GM23338 (cell line): ENCODE measurements around the gene OSBPL6. TPM values are rescaled to one million over a fixed set of nuclear protein-coding genes. Genes with fewer than 3 reads are reported as not detected.

Source experiments
- ATAC-seq: fragments of 200-7000 bp; cut with Tn5 transposase; 3 replicates; pipeline ENCODE4 v1.9.1; 2020
- DNase-seq: peaks from one replicate; pipeline ENCODE4 v3.0.0-alpha.2; 2015; ENCODE audit warnings: low spot score
- H2AFZ ChIP-seq: fragments of 200-600 bp; sonication (generic); 2 replicates; pipeline ENCODE4 v1.8.0; 2016; ENCODE audit warnings: antibody characterized with exemption, mild to moderate bottlenecking, moderate library complexity
- H3F3A ChIP-seq: fragments of 200-600 bp; sonication (generic); replicated peaks from 2 replicates; pipeline ENCODE4 v1.8.0; 2017; ENCODE audit warnings: antibody characterized with exemption, mixed run types, low read depth
- H3K27ac ChIP-seq: fragments of 200-600 bp; sonication (generic); 2 replicates; pipeline ENCODE4 v1.6.1; 2016; ENCODE audit warnings: low read depth
- H3K27me3 ChIP-seq: fragments of 200-600 bp; sonication (generic); 2 replicates; pipeline ENCODE4 v1.8.0; 2016; ENCODE audit warnings: mild to moderate bottlenecking, mixed run types, moderate library complexity; ENCODE audit not compliant: insufficient read depth
- H3K36me3 ChIP-seq: fragments of 200-600 bp; sonication (generic); 2 replicates; pipeline ENCODE4 v1.8.0; 2016; ENCODE audit warnings: mild to moderate bottlenecking; ENCODE audit not compliant: insufficient read depth
- H3K4me1 ChIP-seq: fragments of 200-600 bp; sonication (generic); 2 replicates; pipeline ENCODE4 v1.8.0; 2016; ENCODE audit warnings: mild to moderate bottlenecking, moderate library complexity; ENCODE audit not compliant: insufficient read depth
- H3K4me2 ChIP-seq: fragments of 200-600 bp; sonication (generic); 2 replicates; pipeline ENCODE4 v1.7.1; 2017; ENCODE audit warnings: mixed run types
- H3K4me3 ChIP-seq: fragments of 200-600 bp; sonication (generic); 2 replicates; pipeline ENCODE4 v1.6.1; 2016; ENCODE audit warnings: mixed run types
- H3K79me2 ChIP-seq: fragments of 200-600 bp; sonication (generic); replicated peaks from 2 replicates; pipeline ENCODE4 v1.8.0; 2017; ENCODE audit warnings: mild to moderate bottlenecking; ENCODE audit not compliant: insufficient read depth
- H3K9me2 ChIP-seq: fragments of 200-600 bp; sonication (generic); 2 replicates; pipeline ENCODE4 v1.8.0; 2017; ENCODE audit not compliant: insufficient read depth
- H4K20me1 ChIP-seq: fragments of 200-600 bp; sonication (generic); replicated peaks from 2 replicates; pipeline ENCODE4 v1.8.0; 2017; ENCODE audit warnings: mild to moderate bottlenecking; ENCODE audit not compliant: insufficient read depth
- H3K27ac Mint-ChIP-seq: 2 replicates; pipeline ENCODE4 v1.8.0; 2020; ENCODE audit warnings: inconsistent platforms, mild to moderate bottlenecking, moderate library complexity, mixed read lengths
- H3K27me3 Mint-ChIP-seq: 3 replicates; pipeline ENCODE4 v1.8.0; 2022; ENCODE audit warnings: low read depth, mild to moderate bottlenecking, moderate library complexity, mixed read lengths, inconsistent platforms; ENCODE audit not compliant: insufficient read depth, poor library complexity
- H3K36me3 Mint-ChIP-seq: 3 replicates; pipeline ENCODE4 v1.8.0; 2021; ENCODE audit warnings: low read depth, mild to moderate bottlenecking, inconsistent platforms, moderate library complexity, mixed read lengths
- H3K4me1 Mint-ChIP-seq: 3 replicates; pipeline ENCODE4 v1.8.0; 2020; ENCODE audit warnings: mild to moderate bottlenecking, inconsistent platforms, mixed read lengths
- H3K4me3 Mint-ChIP-seq: 3 replicates; pipeline ENCODE4 v1.8.0; 2021; ENCODE audit warnings: moderate library complexity, mild to moderate bottlenecking, inconsistent platforms, mixed read lengths
- H3K9me3 Mint-ChIP-seq: 3 replicates; pipeline ENCODE4 v1.8.0; 2020; ENCODE audit warnings: moderate library complexity, mild to moderate bottlenecking, inconsistent platforms, mixed read lengths
- ETS1 ChIP-seq: IDR thresholded peaks from 2 replicates; pipeline ENCODE4 v1.6.1; 2016; ENCODE audit warnings: antibody characterized with exemption
- NANOG ChIP-seq: IDR thresholded peaks from 2 replicates; pipeline ENCODE4 v1.6.1; 2016; ENCODE audit warnings: antibody characterized with exemption, borderline replicate concordance
- ZNF462 ChIP-seq: fragments of 250-450 bp; sonication (Bioruptor Pico); IDR thresholded peaks from 2 replicates; pipeline ENCODE4 v1.5.0; 2020; ENCODE audit warnings: mild to moderate bottlenecking, moderate library complexity
- polyA plus RNA-seq: library from polyadenylated mRNA; unstranded; fragments of >200 nt; fragmentation: Nextera tagmentation; extraction: Ambion mirVana; gene quantifications from 2 replicates; pipeline ENCODE4 v1.2.1, GENCODE V29; 2016
- total RNA-seq: library from RNA; depleted of rRNA; stranded (reverse); fragments of >200 nt; shearing (Covaris generic); gene quantifications from 2 replicates; pipeline ENCODE4 v1.2.3, GENCODE V29; 2014

OSBPL6 gene
- total and polyA plus RNA-seq, 2 experiments from 2014 or later = 6.0 to 8.5 TPM

- TF ChIP-seq ZNF462 (CRISPR knock-in tag) = no peak
Observed at GRCh38 chr2:178211460-178211859, 17.1 kb downstream of the OSBPL6 start (continued).

- peaks cover 63% of the 10 kb centered on the region for H3K27me3 Mint-ChIP-seq
Observed at GRCh38 chr2:178211943-178212342, 17.6 kb downstream of the OSBPL6 start.

More at GRCh38 chr2:178211943-178212342, 17.6 kb downstream of the OSBPL6 start:
- H3K9me3 Mint-ChIP-seq = no peaks in the 10 kb centered on the region; the same call in 2 of the 3 replicates
- H3K27me3 ChIP-seq = peaks cover 54% of the 10 kb centered on the region
- H3K4me3 ChIP-seq = peak overlapping the region; percentile 29
- peak overlapping the region; percentile 57 for H3K4me2 ChIP-seq
- peaks cover 1% of the 10 kb centered on the region; the same call in 2 of the 3 replicates for H3K36me3 Mint-ChIP-seq
- H2AFZ ChIP-seq = no peak overlapping the region
- ATAC-seq (peak; percentile 99), DNase-seq (peak; percentile 93)
- no peak for TF ChIP-seq ETS1
- peak; percentile 66; the same call in 1 of the 2 replicates for TF ChIP-seq NANOG
- H4K20me1 ChIP-seq = peaks cover 23% of the 10 kb centered on the region
- no peaks in the 10 kb centered on the region for H3K36me3 ChIP-seq
- H3F3A ChIP-seq = no peaks in the 10 kb centered on the region; the same call in 1 of the 2 replicates
- peak overlapping the region; percentile 4 for H3K4me3 Mint-ChIP-seq
- no peaks in the 10 kb centered on the region for H3K9me2 ChIP-seq
- peaks cover 26% of the 10 kb centered on the region for H3K4me1 ChIP-seq
- H3K4me1 Mint-ChIP-seq = peaks cover 45% of the 10 kb centered on the region
- H3K27ac Mint-ChIP-seq = no peak overlapping the region
- H3K79me2 ChIP-seq = no peaks in the 10 kb centered on the region
- H3K27ac ChIP-seq = no peak overlapping the region
